Right cardiac atrium (tissue), 5 donors: ENCODE results near the gene RUSC2. TPM values are rescaled to one million over a fixed set of nuclear protein-coding genes. Genes with fewer than 3 reads are reported as not detected.

Source experiments
- ATAC-seq, 2 donors: fragments of 200-7000 bp; cut with Tn5 transposase; one replicate each; pipeline versions ENCODE4 v1.8.0 to v1.9.1; 2020; ENCODE audit warnings: moderate library complexity in 2 of 2, mild to moderate bottlenecking in 1 of 2
- DNase-seq, 3 donors: peaks; one replicate each; pipeline ENCODE4 v3.0.0-alpha.2; 2020
- H3K27ac ChIP-seq: one replicate; pipeline ENCODE4 v1.5.1; 2013; ENCODE audit warnings: mild to moderate bottlenecking, low read length, control low read depth, moderate library complexity
- H3K27me3 ChIP-seq: one replicate; pipeline ENCODE4 v1.6.1; 2013; ENCODE audit not compliant: control insufficient read depth, insufficient read depth
- H3K4me1 ChIP-seq: one replicate; pipeline ENCODE4 v1.6.1; 2013; ENCODE audit warnings: low read length; ENCODE audit not compliant: control insufficient read depth, insufficient read depth
- H3K4me3 ChIP-seq: one replicate; pipeline ENCODE4 v1.5.1; 2013; ENCODE audit warnings: low read length, control low read depth
- H3K9me3 ChIP-seq: one replicate; pipeline ENCODE4 v1.6.1; 2013; ENCODE audit warnings: low read length; ENCODE audit not compliant: control insufficient read depth
- WGBS: extraction: QIAGEN DNeasy Blood & Tissue Kit; methylation state at CpG from one replicate; pipeline ENCODE4 v1.1.7; 2013; 5-methylcytosine and 5-hydroxymethylcytosine counted together
- intact Hi-C, 4 donors: fragments of 100-400 bp; cut with DNase I; formaldehyde crosslinking; loops; one replicate each; pipeline versions ENCODE4 v1.11.0 to v1.14.0; 2022 to 2023
- polyA plus RNA-seq: library from polyadenylated mRNA; stranded (reverse); fragments of 200-250 nt; gene quantifications from one replicate; pipeline ENCODE4 v1.2.3, GENCODE V29; 2013
- total RNA-seq, 4 donors: library from RNA; stranded (reverse); fragmentation: NEBNext Ultra II Directional; extraction: Animal tissue kit (Norgen Biotek cat#: 25700); gene quantifications; one replicate each; pipeline ENCODE4 v1.2.1, GENCODE V29; 2021
- donor health status: healthy with polysubstance abuse.
- donor health status: DM: no; HTN: yes; CAD: no.
- donor health status: DM: no; HTN: no; CAD: no.
- donor health status: DM: no; HTN: yes; CAD: no; lungs with severe emphysema.
- donor health status: DM: yes; HTN: yes; CAD: no.

RUSC2 gene
- total and polyA plus RNA-seq, 5 donors = 23.6 to 41.4 (median 33.7) TPM

GRCh38 chr9:35515766-35516165 is 25.9 kb downstream of the RUSC2 start:
- no peak for DNase-seq
- Histone ChIP-seq H3K27ac (no peak overlapping the region), H3K4me1 (peaks cover 34% of the 10 kb centered on the region), H3K9me3 (no peaks in the 10 kb centered on the region), H3K27me3 (no peaks in the 10 kb centered on the region), H3K4me3 (no peak overlapping the region)
- ATAC-seq = no peak
- 94% methylated on average over 7 of the region's 7 CpGs for WGBS
- intact Hi-C loops = loop anchor here in 1 of 4 donors (2.0 kb wide), 1 partner anchor 17 kb away; no protein-coding TSS in a partner anchor

GRCh38 chr9:35516479-35516878 is 26.6 kb downstream of the RUSC2 start:
- Histone ChIP-seq H3K4me3 (no peak overlapping the region), H3K9me3 (no peaks in the 10 kb centered on the region), H3K27me3 (no peaks in the 10 kb centered on the region), H3K27ac (no peak overlapping the region), H3K4me1 (peaks cover 34% of the 10 kb centered on the region)
- intact Hi-C loops = loop anchor here in 1 of 4 donors (2.0 kb wide), 1 partner anchor 18 kb away; no protein-coding TSS in a partner anchor
- peak in 1 of 2 donors; percentile 41 for ATAC-seq
- no peak for DNase-seq
- 23% methylated on average over 1 of the region's 1 CpG for WGBS

- DNase-seq = no peak
- no peak overlapping the region for H3K4me3 ChIP-seq
- no peaks in the 10 kb centered on the region for H3K27me3 ChIP-seq
- H3K27ac ChIP-seq = no peak overlapping the region
- intact Hi-C loops = loop anchor here in 1 of 4 donors (2.0 kb wide), 1 partner anchor 18 kb away; no protein-coding TSS in a partner anchor
- 58% methylated on average over 3 of the region's 3 CpGs for WGBS
- peak; percentile 21 to 39 for ATAC-seq
- H3K9me3 ChIP-seq = no peaks in the 10 kb centered on the region
- peaks cover 38% of the 10 kb centered on the region for H3K4me1 ChIP-seq
Observed at GRCh38 chr9:35517131-35517530, 27.2 kb downstream of the RUSC2 start.

GRCh38 chr9:35517552-35518224 is 27.8 kb downstream of the RUSC2 start:
- Histone ChIP-seq H3K27ac (peak overlapping the region; percentile 83), H3K9me3 (no peaks in the 10 kb centered on the region), H3K4me1 (peaks cover 41% of the 10 kb centered on the region), H3K4me3 (no peak overlapping the region), H3K27me3 (no peaks in the 10 kb centered on the region)
- intact Hi-C loops = loop anchor here in 1 of 4 donors (2.0 kb wide), 1 partner anchor 19 kb away; no protein-coding TSS in a partner anchor
- ATAC-seq (no peak), DNase-seq (no peak)
- WGBS = 81% methylated on average over 3 of the region's 3 CpGs

- Histone ChIP-seq H3K4me3 (no peak overlapping the region), H3K27ac (peak overlapping the region; percentile 83), H3K4me1 (peaks cover 41% of the 10 kb centered on the region), H3K9me3 (no peaks in the 10 kb centered on the region), H3K27me3 (no peaks in the 10 kb centered on the region)
- DNase-seq (no peak), ATAC-seq (peak; percentile 25 to 27)
- intact Hi-C loops = no loop called here
- WGBS = 30% methylated on average over 4 of the region's 4 CpGs
Observed at GRCh38 chr9:35518225-35518821, 28.4 kb downstream of the RUSC2 start.

GRCh38 chr9:35518981-35519679 is 29.2 kb downstream of the RUSC2 start:
- WGBS = 28% methylated on average over 5 of the region's 5 CpGs
- H3K27me3 ChIP-seq = no peaks in the 10 kb centered on the region
- ATAC-seq (peak; percentile 71 to 79), DNase-seq (no peak)
- peak overlapping the region; percentile 83 for H3K27ac ChIP-seq
- H3K4me1 ChIP-seq = peaks cover 42% of the 10 kb centered on the region
- no peaks in the 10 kb centered on the region for H3K9me3 ChIP-seq
- intact Hi-C loops = no loop called here
- H3K4me3 ChIP-seq = no peak overlapping the region

GRCh38 chr9:35519692-35520363 is 29.9 kb downstream of the RUSC2 start:
- ATAC-seq = no peak
- WGBS = 83% methylated on average over 1 of the region's 1 CpG
- Histone ChIP-seq H3K27ac (peak overlapping the region; percentile 83), H3K4me1 (peaks cover 42% of the 10 kb centered on the region), H3K9me3 (no peaks in the 10 kb centered on the region), H3K27me3 (no peaks in the 10 kb centered on the region), H3K4me3 (no peak overlapping the region)
- no peak for DNase-seq
- intact Hi-C loops = no loop called here

GRCh38 chr9:35520364-35520710 is 30.4 kb downstream of the RUSC2 start:
- Histone ChIP-seq H3K9me3 (no peaks in the 10 kb centered on the region), H3K27me3 (no peaks in the 10 kb centered on the region), H3K4me1 (peaks cover 42% of the 10 kb centered on the region), H3K4me3 (no peak overlapping the region), H3K27ac (peak overlapping the region; percentile 78)
- no peak for DNase-seq
- 44% methylated on average over 1 of the region's 1 CpG for WGBS
- intact Hi-C loops = no loop called here
- no peak for ATAC-seq

GRCh38 chr9:35521708-35522107 is 31.8 kb downstream of the RUSC2 start:
- H3K9me3 ChIP-seq = no peaks in the 10 kb centered on the region
- H3K27me3 ChIP-seq = no peaks in the 10 kb centered on the region
- no peak for DNase-seq
- peaks cover 40% of the 10 kb centered on the region for H3K4me1 ChIP-seq
- peak in 1 of 2 donors; percentile 49 for ATAC-seq
- H3K4me3 ChIP-seq = no peak overlapping the region
- WGBS = 45% methylated on average over 2 of the region's 2 CpGs
- peak overlapping the region; percentile 69 for H3K27ac ChIP-seq
- intact Hi-C loops = no loop called here

- no peak for DNase-seq
- no peak for ATAC-seq
- H3K27ac ChIP-seq = peak overlapping the region; percentile 69
- intact Hi-C loops = no loop called here
- H3K4me1 ChIP-seq = peaks cover 43% of the 10 kb centered on the region
- H3K4me3 ChIP-seq = no peak overlapping the region
- H3K9me3 ChIP-seq = no peaks in the 10 kb centered on the region
- H3K27me3 ChIP-seq = no peaks in the 10 kb centered on the region
Observed at GRCh38 chr9:35522187-35522586, 32.3 kb downstream of the RUSC2 start.

GRCh38 chr9:35522700-35523099 is 32.8 kb downstream of the RUSC2 start:
- 89% methylated on average over 1 of the region's 1 CpG for WGBS
- no peak overlapping the region for H3K27ac ChIP-seq
- no peak for DNase-seq
- peaks cover 41% of the 10 kb centered on the region for H3K4me1 ChIP-seq
- H3K27me3 ChIP-seq = no peaks in the 10 kb centered on the region
- H3K9me3 ChIP-seq = no peaks in the 10 kb centered on the region
- no peak overlapping the region for H3K4me3 ChIP-seq
- ATAC-seq = no peak
- intact Hi-C loops = no loop called here
